Limb (tissue), 2 donors: ENCODE data around the gene S100A13.
"Not testable (repeated sequence)": the region's sequence is repeated elsewhere in the genome, so short reads cannot be mapped to it uniquely, and the experiment has no call there.

ENCODE experiments used
- DNase-seq, 2 donors: peaks; one replicate each; pipeline ENCODE4 v3.0.0-alpha.2; 2016; ENCODE audit errors: extremely low spot score in 2 of 2

Gene S100A13

DNA sequence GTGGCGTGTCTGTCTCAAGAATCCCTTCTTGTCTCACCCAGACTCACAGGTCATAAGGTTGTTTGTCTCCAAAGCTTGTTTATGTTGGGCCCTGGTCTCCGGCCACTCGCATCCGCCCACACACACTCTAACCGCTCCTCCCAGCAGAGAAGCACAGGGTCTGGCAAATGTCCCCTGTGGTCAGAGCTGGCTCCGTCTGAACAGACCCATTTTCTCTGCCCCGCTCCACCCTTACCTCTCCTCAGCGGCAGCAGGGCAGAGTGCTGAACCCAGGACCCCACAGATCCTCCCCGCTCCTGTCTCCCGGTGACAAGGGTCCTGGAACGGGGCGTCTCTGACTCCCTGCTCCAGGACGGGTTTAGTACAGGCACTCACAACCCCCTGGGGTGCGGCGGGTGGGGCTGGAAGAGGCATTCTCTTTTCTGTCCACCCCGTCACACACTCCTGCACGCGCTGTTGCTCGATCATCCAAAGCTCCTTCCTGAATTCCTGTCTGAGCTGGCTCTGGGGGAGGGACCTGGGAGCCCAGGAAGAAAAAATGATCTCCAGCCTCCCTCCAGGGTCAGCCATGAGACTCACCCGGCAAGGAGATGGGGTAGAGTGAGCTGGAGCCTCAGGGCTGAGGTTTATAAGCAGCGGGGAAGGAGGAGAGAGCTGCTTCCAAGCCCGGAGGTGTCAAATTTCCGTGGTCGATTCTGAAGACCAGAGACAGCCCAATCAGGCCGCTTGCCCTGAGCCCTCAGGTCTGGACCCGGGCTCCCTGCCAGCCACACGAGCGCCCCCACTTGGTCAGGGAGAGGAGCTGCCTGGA is at the start of gene S100A13:
TSS of gene S100A13 (minus strand) at position 602 of the 811 bp plus-strand sequence. CDS start 1,033 bp downstream, outside the sequence.
- DNase-seq: peak; percentile 83 to 86

- DNase-seq: no peak
Measured at GRCh38 chr1:153673511-153673910, 46.2 kb upstream of the S100A13 start.

DNA sequence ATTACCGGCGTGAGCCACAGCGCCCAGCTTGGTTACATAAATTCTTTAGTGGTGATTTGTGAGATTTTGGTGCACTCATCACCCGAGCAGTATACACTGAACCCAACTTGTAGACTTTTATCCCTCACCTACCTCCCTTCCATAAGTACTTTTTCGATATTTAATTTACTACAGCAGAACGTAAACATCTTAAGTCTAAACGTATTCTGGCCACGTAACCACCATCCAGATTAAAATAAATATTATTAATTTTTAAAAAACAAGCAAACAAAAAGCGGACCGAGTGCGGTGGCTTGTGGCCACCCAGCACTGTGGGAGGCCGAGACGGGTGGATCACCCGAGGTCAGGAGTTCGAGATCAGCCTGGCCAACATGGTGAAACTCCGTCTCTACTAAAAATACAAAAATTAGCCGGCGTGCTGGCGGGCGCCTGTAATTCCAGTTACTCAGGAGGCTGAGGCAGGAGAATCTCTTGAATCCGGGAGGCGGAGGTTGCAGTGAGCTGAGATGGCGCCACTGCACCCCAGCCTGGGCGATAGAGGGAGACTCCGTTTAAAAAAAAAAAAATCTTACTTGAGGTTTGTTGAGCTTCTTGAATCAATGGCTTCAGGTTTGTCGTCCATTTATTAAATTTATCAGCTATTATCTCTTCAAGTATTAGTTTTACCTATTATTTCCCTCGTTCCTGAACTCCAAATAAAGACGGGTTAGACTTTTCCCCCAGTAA is 44.5 kb upstream of the S100A13 start:
- peak in 1 of 2 donors; percentile 43 for DNase-seq

DNA sequence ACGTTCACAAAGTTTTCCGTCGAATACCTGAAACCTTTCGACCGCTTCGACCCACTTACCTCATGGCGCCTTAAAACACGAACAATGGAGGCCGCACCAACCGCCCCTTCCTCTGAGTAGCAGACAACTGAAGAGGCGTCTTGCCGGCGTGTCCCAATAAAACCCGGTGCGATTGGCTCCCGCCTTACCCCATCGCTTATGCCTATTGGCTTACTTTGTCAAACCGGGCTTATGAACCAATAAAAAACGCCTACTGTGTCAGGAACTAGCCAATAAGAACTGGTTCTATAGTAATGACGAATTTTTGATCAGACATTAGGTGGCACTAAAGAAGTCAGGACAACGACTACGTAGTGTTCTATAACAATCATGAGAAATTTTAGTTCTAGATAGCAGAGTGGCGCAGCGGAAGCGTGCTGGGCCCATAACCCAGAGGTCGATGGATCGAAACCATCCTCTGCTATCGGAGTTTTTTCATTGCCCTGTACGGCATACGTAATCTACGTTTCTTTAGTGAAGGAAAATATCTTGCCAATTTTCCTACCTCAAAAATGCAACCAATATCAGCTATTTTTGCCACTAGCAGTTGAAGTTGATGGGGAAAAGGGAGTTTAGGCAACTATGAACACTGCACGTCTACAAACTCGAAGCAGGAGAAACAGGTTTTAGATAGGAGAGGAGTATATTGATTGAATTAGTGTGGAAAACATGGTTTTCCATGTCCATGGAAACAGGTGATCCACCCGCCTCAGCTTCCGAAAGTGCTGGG is 43.7 kb upstream of the S100A13 start, which contains the start of gene ILF2:
TSS of gene ILF2 (minus strand) at position 135 of the 769 bp plus-strand sequence. CDS start at position 64, 71 bp downstream.
- DNase-seq: peak; percentile 98 to 99

DNA sequence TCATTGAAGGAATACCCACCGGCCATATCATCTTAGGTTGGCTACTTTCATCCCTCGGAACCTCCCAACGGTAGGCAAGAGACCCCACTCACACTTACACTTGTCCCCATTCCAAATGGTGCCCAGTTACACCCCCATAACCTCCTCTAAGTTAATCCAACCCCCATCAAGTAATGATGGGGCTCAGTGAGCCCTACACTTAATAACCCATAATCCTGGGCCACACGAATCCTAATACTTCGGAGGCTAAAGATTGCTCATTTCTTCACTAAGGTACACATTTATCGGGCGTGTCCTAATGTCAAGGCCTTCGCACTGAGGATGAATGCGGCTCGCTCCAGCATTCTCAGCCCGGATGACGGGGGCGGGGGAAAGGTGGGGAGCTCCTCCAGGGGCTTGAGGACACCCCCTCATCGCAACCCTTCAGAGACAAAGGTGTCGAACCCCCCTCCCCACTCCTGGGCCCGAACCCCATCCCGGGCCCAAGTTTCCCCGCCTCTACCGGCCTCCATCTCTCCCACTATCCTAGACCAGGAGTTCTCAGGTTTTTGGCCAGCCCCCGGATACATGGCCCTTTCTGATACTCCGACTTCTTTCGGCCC is 43.1 kb upstream of the S100A13 start:
- no peak for DNase-seq

- no peak for DNase-seq
Measured at GRCh38 chr1:153669606-153670005, 42.3 kb upstream of the S100A13 start.

DNA sequence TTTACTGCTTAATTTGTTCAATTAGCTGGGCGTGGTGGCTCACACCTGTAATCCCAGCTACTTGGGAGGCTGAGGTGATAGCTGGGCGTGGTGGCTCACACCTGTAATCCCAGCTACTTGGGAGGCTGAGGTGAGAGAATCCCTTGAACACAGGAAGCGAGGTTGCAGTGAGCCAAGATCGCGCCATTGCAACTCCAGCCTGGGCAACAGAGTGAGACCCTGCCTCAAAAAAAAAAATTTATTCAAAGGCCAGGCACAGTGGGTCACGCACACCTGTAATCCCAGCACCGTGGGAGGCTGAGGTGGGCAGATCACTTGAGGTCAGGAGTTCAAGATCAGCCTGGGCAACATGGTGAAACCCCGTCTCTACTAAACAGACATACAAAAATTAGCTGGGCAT is 41.4 kb upstream of the S100A13 start:
- DNase-seq: not testable (repeated sequence)

DNA sequence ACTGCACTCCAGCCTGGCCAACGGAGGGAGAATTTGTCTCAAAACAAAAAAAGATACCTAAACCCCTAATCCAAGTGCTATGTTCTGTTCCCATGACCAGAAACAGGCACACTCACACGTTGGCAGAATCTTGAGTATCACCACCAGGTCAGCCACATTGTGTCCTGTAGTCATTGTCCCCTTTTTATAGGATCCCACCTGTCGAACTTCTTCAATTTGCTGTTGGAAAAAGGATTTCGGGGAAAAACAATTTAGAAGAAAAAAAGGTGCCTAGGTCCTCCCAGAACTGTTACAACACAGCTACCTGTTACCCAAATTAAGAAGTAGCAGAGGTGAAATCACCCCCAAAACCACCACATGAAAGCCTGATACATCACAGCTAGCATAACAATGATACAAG is 40.1 kb upstream of the S100A13 start:
- no peak for DNase-seq

DNA sequence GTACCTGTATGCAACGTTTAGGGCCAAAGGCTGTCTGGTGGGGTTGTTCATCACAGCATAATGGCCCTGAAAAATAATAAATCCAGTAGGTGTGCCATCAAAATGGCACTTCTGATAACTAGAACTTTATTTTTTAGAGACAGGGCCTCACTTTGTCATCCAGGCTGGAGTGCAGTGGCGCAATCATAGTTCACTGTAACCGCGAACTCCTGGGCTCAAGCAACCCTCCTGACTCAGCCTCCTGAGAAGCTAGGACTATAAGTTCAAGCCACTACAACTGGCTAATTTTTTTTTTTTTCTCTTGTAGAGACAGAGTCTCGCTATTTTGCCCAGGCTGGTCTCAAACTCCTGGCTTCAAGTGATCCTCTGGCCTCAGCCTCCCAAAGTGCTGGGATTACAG is 35.9 kb upstream of the S100A13 start:
- DNase-seq: no peak

- no peak for DNase-seq
Measured at GRCh38 chr1:153662269-153662668, 35.0 kb upstream of the S100A13 start.

DNA sequence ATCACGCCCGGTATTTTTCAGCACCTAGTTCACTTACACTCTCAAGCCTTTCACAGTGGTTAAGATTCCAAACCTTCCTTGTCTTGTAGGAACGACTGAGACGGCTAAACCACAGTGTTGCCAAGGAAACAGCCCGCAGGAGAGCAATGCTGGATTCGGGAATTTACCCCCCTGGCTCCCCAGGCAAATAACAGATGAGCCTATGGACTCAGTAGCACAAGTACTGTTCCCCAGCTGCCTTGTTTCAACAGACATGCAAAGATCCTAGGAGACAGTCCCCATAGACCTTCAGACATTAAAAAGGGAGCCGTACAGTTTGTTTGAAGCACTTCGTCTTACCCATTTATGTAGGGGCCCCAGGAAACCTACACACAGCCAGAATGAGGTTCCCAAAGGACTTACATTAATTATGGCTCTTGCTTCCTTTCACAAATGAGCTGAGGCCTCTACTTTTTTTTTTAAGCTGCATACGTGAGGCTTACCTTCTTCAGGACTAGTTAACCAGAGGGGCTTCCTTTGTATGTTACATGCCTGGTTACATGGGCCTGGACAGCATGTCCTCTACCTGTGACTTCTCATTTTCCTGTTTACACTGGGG is 33.9 kb upstream of the S100A13 start:
- DNase-seq: no peak

DNA sequence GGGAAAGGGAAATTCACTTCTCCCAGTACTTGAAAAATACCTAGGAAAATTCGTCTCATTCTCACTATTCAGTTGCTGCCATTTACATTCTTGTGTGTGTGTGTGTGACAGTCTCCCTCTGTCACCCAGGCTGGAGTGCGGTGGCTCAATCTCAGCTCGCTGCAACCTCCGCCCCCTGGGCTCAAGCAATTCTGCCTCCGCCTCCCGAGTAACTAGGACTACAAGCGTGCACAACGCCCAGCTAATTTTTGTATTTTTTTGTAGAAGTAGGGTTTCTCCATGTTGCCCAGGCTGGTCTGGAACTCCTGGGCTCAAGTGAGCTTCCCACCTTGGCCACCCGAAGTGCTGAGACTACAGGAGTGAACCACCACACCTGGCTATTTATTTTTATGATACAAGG is 32.4 kb upstream of the S100A13 start:
- DNase-seq: no peak

- no peak for DNase-seq
Measured at GRCh38 chr1:153659175-153659534, 31.9 kb upstream of the S100A13 start.

DNA sequence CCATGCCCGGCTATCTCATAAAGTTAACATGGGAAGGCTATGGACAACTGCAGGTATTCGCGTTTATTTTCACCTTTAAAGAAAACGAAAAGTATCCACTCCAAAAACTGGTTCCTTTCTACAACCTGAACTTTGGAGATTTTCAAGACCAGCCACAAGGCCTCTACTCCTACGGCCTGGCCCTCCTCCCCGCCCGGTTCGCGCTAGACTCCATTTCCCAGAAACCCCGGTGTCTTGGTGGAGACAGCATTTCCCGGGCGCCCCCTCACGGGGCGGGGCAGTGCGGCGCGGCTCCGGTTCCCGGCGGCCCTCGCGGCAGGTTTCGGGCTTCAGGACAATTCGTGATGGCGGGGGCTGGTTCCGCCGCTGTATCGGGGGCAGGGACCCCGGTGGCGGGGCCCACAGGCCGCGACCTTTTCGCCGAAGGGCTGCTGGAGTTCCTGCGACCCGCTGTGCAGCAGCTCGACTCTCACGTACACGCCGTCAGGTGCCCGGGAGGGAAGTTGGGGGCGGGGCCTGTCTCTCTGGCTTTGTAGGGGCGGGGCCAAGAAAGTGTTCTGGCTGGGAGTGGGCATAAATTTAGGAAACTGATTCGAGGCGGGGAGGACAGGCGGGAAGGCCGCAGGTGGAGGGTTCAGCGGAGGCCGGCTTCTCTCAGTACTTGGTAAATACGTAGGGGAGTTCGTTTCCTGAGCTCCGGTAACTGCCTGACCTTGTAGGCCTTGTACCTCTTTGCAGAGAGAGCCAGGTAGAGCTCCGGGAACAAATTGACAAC is 31.3 kb upstream of the S100A13 start, which contains the start of gene SNAPIN:
TSS of gene SNAPIN (plus strand) at position 304 of the 775 bp plus-strand sequence. CDS start at position 345, 41 bp downstream.
- DNase-seq: peak; percentile 93 to 95

- no peak for DNase-seq
Measured at GRCh38 chr1:153655333-153655732, 28.0 kb upstream of the S100A13 start.

DNA sequence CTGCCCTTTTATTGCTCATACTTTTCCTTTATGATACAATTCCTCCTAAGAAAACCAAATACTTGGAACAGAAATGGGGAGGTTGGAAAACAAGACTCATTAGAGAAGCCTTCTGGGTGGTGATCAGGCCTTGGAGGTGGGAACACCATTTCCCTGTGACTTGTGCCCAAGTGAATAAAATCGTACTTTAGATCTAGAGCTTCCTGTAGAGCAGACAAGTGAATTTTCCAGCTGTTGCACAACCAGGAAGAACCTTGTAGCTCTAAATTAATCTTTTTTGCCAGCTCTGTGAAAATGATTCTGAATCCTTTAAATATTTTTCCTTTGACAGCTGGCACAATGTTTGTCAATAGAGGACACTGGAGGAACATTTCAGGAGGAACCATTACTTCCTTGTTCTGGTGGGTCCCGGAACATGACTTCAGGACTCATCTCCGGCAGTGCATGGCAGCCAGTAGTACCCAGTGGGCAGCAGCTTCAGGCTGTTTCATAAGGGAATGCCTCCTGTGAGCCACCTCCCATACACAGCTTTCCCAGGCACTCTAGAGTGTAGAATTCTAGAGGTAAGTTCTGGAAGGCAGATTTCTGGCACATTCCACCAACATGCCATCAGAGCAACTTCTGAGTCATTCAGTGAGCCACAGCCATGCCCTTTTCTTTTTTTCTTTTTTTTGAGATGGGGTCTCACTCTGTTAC is 25.6 kb upstream of the S100A13 start:
- DNase-seq: no peak

DNA sequence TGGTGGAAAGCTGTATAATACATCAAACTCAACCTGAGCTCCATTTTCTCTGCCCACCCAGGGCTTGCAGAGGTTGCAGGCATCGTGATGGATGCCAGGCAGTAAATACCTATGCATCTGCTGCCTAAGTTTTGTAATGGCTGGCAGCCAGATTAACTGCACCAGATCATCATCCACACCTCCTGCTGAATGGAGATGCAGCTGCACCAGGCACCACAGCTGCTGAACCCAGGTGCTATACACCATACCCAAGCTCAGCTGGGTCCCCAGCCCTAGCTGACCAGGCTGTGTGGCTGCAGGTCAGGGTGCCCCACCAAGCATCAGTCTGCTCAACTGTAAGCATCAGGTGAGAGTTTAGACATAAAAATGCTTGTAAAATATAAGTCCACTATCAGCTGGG is 24.5 kb upstream of the S100A13 start:
- DNase-seq: no peak

DNA sequence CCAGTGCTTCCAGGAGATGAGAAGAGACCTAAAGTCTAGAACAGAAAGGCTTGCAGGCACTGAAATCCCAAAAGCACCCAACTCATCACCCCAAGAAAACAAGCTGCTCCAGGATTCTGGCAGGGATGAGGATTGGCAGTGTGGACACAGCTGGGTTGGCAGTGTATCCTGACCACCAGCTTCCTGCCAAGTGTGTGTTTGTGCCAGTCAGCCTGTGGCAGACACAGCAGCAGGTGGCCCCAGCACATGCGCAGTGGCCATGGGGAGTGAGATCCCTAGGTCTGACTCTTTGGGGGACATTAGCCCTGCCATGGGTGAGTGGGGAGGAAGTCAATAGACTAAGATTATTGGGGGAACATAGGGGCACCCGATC is 22.5 kb upstream of the S100A13 start:
- no peak for DNase-seq

DNA sequence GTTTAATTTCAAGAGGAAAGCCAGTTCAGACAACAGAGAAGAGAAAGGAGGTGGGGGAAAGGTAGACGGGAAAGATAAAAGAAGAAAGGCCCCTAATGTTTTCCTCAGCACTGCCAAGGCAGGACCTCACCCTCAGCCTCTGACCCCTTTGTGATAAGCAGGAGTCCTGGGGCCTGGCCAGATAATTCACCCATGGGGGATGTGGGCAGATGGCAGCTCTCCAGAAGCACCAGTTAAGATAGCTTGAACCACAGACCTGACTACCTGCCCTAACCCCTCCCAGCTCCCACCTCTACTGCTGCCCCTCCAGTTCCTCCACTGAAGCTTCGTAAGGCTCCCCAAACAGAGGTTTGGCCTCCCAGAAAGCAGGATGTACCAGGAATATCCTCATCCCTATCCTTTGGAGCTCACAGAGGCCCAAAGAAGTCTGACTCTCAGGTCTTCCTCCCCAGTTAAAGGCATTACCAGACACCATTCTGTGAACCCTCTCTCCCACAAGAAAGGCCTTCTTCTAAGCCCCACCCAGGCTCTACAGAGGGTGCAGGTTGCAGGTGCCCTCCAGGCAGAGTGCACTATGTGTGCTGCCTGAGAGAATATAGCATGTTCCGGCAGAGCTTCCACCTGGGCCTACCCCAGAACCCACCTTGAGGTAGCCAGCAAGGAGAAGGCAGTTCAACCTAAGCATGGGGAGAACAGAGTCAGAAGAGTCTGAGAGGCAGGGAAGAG is 22.0 kb upstream of the S100A13 start:
- DNase-seq: no peak
